HG03196 (cell line): ENCODE data around the gene NKIRAS1.
"Not testable (repeated sequence)": the region's sequence is repeated elsewhere in the genome, so short reads cannot be mapped to it uniquely, and the experiment has no call there.

Experiments used
- ATAC-seq: cut with Tn5 transposase; IDR thresholded peaks from one replicate; pipeline ENCODE4 v1.9.1; 2021; ENCODE audit not compliant: unreplicated experiment

The NKIRAS1 gene

DNA sequence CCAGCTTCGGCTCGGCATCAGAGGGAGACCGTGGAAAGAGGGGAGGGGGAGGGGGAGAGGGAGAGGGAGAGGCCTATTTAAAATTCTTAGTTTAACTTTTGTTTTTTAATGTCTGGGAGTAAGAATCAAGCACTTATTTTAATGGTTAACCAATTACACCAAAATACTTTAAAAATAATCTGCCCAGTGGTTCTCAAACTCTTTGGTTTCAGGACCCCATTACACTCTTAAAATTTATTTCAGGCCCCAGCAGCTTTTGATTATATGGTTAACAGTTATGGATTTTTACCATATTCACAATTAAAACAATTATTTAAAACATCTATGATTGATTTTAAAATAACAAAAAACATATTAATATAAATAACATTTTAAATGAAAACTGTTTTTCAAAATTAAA is 44.5 kb downstream of the NKIRAS1 start:
- ATAC-seq: no peak

DNA sequence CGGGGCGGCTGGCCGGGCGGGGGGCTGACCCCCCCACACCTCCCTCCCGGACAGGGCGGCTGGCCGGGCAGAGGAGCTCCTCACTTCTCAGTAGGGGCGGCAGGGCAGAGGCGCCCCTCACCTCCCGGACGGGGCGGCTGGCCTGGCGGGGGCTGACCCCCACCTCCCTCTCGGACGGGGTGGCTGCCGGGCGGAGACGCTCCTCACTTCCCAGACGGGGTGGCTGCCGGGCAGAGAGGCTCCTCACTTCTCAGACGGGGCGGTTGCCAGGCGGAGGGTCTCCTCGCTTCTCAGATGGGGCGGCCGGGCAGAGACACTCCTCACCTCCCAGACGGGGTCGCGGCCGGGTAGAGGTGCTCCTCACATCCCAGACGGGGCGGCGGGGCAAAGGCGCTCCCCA is 45.4 kb downstream of the NKIRAS1 start:
- ATAC-seq: not testable (repeated sequence)

DNA sequence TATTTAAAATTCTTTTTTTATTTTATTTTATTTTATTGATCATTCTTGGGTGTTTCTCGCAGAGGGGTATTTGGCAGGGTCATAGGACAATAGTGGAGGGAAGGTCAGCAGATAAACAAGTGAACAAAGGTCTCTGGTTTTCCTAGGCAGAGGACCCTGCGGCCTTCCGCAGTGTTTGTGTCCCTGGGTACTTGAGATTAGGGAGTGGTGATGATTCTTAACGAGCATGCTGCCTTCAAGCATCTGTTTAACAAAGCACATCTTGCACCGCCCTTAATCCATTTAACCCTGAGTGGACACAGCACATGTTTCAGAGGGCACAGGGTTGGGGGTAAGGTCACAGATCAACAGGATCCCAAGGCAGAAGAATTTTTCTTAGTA is 46.1 kb downstream of the NKIRAS1 start:
- not testable (repeated sequence) for ATAC-seq

- no peak for ATAC-seq
These were observed 46.7 kb downstream of the NKIRAS1 start for GRCh38 chr3:23869977-23870662.

- no peak for ATAC-seq
These were observed 49.0 kb downstream of the NKIRAS1 start for GRCh38 chr3:23867838-23868237.

- ATAC-seq: no peak
These were observed 49.4 kb downstream of the NKIRAS1 start for GRCh38 chr3:23867400-23867799.

- ATAC-seq: peak; percentile 77
These were observed 51.0 kb downstream of the NKIRAS1 start for GRCh38 chr3:23865595-23866396.

- no peak for ATAC-seq
These were observed 51.9 kb downstream of the NKIRAS1 start for GRCh38 chr3:23864931-23865330.

- no peak for ATAC-seq
These were observed 53.7 kb downstream of the NKIRAS1 start for GRCh38 chr3:23863060-23863459.

GRCh38 chr3:23861689-23862088 is 55.1 kb downstream of the NKIRAS1 start:
- ATAC-seq: no peak

- ATAC-seq: no peak
These were observed 56.9 kb downstream of the NKIRAS1 start for GRCh38 chr3:23859839-23860382.

DNA sequence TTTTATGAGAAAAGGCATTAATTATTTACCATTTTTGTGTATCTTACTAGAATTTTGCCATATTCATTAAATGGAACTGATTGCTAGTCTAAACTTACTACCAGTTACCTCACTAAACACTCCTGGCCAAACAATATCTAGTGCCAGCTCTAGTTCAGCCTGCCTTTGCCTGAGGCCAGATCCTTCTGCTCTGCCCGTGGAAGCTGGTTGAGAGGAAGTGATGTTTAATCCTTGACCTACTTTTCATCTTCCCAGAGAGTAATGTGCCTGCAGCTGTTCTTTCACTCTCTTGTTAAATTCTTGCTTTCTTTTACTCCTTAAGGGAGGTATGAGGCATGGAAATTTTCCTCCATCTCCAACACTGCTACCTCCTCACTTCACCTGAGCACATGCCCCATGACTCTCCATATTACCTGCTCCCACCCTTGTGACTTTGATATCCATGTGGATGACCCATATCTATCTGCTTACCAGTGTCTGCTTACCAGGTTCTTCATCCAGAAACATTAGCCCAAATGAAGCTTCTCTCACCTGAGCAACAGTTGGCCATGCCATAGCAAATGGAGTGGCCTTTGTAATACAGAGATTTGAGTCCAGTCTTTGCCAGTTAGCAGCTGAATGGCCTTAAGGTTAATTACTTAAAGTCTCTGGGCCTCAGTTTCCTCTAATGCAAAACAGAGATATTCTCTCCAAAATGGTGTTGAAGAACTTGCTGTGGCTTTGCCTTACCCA is 57.6 kb downstream of the NKIRAS1 start:
- no peak for ATAC-seq

DNA sequence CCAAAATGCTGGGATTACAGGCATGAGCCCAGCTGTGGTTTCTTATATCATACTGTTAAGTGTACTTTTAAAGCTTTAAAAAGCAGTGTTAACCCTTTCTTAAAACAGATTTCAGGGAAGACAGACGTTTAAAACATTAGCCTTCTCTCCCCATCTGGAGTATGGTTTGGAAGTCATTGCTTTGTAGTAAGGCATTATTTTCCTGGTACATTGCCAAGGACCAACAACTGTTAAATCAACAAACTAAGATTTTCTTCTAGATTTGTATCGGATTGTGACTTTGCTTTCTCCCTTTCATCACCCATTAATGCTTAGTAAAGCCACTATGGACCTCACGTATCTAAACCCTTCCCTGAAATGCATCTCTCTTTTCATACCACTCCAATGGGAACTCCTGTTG is 60.5 kb downstream of the NKIRAS1 start:
- no peak for ATAC-seq

DNA sequence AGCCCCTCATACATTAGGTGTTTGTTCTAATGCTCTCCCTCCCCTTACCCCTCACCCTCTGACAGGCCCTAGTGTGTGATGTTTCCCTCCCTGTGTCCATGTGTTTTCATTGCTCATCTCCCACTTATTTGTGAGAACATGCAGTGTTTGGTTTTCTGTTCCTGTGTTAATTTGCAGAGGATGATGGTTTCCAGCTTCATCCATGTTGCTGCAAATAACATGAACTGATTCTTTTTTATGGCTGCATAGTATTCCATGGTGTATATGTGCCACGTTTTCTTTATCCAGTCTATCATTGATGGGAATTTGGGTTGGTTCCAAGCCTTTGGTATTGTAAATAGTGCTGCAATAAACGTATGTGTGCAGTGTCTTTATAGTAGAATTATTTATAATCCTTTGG is 67.3 kb downstream of the NKIRAS1 start:
- ATAC-seq: not testable (repeated sequence)

DNA sequence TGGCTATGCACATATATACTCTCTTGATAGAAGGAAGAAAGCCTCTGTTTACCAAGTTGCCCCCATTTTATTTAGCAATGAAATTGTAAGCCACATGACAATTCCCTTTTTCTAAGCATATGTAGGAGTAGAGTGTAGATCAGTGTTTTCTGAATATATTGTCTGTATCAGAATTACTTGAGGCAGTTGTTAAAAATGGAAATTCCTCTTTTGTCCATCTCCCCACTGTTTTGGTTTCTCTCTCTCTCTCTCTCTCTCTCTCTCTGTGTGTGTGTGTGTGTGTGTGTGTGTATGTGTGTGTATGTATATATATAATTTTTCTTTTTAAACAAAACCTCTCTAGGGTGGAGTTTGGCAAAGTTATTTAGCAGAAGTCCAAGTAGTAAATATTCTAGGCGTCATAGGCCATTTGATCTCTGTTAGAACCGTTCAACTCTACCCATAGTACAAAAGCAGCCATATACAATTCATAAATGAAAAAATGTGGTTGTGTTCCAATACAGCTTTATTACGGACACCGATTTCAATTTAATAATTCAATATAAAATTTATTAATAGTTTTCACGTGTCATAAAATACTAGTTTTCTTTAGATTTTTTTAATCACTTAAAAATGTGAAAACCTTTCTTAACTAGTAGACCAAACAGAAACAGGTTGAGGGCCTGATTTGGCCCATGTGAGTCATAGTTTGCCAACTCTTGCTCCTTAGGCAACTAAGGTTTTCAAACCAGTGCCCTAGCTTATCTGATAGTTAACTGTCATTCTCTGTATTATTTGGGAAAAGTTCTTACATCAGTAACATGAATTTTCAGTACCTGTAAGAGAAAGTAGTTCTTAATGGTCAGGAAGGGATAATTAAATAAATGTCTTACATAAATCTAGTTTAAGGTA is 71.2 kb downstream of the NKIRAS1 start:
- no peak for ATAC-seq

DNA sequence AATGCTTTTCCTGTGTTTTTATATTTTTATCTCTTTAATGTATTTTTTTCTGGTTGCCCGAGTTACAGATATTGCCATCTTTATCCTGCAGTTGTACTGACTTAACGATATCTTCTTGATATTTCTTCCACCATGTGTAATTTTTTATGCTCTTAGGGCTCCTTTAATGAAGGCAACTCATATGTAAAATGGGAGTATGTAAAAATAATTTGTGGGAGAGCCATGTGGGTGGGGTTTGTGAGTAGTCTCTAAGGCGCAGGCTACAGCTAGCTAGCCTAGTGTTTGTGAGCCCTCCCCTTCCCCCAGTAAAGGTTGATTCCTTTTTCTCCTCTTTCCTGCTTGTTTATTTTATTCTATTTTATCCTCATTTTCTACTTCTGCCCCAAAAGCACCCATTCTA is 72.9 kb downstream of the NKIRAS1 start:
- no peak for ATAC-seq
